GM18508 (cell line): ENCODE data around the gene EIF4E.
A peak's percentile ranks its signal among the peaks of the same experiment; 100 is the strongest.

ENCODE experiments used
- ATAC-seq: cut with Tn5 transposase; IDR thresholded peaks from one replicate; pipeline ENCODE4 v1.9.1; 2021; ENCODE audit warnings: moderate number of reproducible peaks; ENCODE audit not compliant: insufficient read depth, unreplicated experiment

Gene EIF4E, protein sequence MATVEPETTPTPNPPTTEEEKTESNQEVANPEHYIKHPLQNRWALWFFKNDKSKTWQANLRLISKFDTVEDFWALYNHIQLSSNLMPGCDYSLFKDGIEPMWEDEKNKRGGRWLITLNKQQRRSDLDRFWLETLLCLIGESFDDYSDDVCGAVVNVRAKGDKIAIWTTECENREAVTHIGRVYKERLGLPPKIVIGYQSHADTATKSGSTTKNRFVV

DNA sequence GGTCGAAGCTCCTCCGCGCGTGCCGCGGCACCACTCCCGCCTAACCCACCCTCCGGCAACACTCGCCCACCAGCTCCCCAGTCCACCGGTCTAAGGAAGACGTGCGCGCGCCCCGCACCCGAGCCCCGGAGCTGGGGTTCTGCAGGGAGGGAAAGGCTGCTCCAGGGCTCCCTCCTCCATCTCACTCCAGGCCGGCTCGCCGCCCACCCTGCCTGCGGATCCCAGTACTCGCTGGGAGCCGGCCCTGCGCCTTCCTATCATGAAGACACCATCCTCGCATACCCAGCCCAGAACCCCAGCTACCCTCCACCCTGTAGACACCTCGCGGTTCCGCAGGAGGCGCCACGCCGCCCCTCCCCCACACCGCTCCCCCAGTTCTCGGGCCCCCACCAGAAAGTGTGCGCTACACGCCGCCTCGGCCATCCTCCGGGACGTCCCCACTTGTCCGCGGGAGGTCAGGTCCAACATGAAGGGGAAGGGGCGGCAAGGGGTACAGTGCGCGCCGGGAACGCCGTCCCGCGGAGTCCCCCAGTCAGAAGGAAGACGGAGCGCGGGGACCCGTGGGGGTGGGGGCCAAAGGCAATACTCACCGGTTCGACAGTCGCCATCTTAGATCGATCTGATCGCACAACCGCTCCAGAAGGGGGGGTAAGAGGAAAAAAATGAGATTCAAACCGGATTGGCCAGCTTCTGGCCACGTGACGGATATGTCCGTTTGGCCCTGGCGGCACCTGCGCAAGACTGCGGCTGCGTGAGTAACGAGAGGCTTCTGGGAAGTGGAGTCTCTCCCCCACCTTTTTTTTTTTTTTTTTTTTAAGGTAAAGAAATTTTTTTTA lies at the start of gene EIF4E:
Gene EIF4E, minus strand, starts transcription at position 629 of the 836 bp plus-strand sequence. Its CDS starts 21 bp downstream, at position 608.
- peak; percentile 56 for ATAC-seq

DNA sequence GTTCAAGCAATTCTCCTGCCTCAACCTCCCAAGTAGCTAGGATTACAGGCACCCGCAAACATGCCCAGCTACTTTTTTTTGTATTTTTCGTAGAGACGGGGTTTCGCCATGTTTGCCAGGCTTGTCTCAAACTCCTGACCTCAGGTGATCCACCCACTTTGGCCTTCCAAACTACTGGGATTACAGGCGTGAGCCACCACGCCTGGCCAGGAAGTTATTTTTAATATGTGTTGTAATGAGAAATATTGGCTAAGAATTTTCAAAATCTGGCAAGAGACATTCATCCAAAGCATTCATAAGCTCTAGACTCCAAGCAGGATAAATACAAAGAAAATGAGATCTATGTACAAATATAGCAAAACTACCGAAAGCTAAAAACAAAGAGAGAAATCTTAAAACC lies 48.6 kb upstream of the EIF4E start:
- no peak for ATAC-seq

DNA sequence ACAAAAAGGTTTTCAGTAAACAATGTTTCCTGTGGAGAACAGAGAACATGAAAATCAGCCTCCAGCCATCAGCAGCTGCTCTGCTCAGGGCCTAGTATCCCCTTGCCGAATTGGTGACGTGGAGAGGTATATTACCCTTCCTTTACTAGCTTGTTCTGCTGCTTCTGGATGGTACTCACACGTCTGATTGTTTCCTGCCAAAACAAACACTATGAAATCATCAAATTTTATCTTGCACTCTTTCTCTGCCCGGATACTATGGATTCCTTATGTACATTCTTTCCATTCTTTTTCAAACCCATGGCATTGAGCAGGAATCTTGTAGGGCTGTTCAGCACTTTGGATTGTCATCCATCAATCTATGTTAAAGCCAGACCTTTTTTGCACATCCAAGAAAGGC lies 47.8 kb upstream of the EIF4E start:
- ATAC-seq: no peak

DNA sequence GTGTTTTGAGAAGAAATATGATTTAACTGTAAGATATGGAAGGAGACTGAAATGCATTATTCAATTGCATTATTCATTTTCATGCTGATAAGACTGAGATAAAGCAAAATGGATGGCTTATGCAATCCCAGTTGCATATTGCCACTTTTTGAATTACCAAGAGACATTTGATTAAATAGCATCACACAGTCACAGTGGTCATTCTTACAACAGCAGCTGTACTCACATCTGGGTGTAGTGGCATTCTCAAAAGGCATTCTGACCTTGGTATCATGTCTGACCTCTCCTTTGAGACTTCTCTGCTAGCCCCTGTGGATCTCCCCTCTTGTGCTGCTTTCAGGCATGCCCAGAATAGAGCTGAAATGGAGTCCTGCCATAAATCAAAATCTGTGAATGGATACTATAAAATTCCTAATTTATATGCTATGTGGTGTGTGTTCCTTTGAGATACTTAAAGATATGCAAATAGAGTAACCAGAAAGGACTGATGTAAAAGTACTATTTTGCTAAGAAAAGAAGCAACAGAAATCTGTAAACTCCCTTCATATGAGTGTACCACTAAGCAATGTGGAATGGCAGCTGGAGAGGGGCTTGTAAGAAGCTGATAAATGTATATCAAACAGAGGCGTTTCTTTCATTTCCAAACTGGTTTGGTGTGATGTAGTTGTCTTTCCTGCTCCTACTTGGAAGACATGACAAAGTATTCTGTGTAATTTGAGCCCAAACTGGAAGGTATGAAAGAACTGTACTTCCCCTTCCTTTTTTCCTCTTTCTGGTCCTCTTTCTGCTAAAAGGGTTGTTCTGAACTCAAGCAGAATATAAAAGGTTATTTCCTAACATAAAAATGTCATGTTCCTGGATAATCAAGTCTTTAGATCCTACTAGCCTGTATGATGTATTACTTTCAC lies 41.2 kb upstream of the EIF4E start:
- ATAC-seq: no peak

DNA sequence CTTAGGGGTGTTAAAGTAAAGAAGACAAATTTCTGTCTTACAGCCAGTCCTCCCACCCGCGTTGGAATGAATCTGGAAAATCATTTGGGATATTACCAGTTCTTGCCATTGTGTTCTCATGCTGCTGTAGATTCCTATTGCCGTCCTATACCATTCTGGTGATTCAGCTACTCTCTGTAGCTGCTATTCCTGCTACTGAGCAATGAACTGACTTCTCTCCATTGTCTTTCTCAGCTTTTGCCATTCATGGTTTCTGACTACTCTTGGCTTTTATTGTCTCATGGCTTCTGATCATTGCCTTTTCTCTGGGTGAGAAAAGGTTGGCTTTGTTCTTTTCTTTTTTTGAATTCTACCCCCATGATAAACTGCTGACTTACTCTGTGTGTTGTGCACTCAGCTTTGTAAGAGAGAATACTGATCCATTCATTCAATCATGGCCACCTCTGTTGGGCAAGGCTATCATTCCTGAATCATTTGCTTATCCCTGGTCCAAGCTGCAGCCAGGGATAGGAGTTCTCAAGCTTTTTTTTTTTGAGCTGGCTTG lies 38.9 kb upstream of the EIF4E start:
- ATAC-seq: no peak

DNA sequence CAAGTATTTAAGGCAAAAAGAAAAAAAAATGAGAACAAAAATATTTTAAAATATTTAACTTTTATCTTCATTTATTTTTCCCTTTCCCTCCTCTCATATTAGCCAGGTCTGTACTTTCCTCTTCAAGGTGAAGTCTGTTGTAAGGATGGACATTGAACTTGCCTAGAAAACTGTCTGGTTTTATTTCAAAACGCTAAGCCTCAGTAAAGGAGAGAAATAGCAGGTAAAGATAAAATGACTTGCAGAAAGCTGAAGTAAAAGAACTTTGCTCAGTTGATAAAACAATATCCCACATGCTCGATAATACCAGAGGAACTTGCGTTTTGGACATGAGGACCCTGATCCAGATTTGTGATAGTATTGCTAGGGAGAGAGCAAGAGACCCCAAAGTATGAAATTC lies 38.0 kb upstream of the EIF4E start:
- no peak for ATAC-seq

DNA sequence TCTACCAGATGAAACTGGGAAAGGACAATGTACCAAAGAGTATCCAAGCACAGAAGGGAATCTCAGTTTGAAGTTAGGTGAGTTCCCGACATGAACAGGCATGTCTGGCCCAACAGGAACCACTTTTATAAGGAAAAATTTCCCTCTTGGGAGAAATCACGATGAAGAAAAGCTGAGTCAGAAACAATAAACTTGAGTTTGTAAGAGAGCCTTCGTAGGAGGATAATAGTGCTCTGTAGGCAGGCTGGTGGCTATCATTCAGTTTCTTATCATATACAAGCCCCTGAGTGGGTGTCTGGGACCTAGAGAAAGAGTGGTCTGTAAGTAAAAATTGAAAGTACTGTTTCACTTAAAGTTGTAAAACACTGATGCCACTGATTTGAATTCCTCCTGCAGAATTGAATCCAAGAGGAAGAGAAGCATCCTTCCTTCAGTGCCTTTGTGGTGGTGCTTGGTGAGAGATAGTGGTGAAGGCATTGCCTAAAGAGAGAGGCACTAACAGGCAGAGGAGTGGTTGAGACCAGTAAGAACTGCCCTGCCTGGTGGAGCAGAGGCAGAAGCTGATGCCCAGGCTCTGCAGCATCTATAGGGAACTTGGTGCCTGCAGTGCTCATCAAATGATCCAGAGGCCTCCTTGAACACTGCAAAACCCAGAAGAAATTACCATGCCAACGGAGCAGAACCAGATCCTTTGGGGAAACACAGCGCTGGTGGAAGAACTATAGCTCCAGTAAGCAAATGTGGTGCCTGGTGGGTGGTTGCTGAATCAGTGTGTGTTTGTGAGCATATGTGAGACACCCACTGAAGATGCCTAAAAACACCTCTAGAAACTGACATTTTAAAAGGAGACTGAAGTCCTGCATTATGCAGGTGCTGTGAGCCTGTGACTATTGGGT lies 34.9 kb upstream of the EIF4E start:
- ATAC-seq: no peak

DNA sequence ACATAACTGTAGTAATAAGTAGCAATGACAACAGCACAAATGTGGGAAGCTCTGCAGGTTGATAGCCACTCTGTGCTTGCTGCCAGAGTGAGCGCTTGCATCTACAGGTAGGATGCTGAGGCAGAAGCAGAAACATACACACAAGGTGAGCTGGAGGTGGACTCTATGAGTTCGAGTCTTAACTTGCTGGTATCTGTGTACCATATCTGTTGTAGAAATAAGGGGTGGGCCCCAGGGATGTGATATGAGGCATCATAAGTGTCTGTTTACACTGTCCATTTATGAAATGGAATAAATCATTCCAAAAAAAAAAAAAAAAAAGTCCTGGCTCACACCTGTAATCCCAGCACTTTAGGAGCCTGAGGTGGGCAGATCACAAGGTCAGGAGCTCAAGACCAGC lies 32.8 kb upstream of the EIF4E start:
- ATAC-seq: no peak

DNA sequence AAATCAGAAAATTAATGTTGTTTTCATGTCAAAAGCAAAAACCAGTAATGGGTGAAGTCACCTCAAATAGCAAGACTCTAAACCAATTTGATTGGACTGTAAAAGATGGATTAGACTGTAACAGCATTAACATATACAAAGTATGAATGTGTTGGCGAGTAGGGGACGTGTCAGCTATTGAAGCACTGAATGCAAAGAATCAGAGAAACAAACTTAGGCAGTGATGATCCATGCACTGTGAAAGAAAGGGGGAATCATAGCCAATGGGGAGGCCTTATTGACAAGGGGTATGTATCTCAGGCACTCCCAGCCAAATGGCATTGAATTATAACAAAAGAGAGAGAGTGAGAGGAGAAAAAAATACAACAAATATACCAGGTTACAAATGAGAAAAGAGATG lies 30.5 kb upstream of the EIF4E start:
- no peak for ATAC-seq

DNA sequence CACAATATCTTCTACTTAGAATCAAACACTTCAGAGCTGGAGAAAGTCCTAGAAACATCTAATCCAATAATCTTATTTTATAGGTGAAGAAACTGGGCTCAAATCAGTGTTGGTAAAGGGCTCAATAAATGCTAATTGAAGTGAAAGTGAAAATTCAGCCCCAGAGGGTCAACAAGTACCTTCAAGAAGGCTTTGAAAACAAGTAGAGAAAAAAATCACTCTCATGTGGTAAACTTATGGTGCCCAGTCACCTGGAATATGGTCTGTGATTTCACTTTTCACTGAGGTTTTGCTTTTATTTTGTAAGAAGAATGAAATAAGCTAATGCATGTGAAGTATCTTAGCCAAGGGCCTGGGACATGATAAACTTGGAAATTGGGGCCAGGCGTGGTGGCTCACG lies 29.1 kb upstream of the EIF4E start:
- ATAC-seq: no peak

DNA sequence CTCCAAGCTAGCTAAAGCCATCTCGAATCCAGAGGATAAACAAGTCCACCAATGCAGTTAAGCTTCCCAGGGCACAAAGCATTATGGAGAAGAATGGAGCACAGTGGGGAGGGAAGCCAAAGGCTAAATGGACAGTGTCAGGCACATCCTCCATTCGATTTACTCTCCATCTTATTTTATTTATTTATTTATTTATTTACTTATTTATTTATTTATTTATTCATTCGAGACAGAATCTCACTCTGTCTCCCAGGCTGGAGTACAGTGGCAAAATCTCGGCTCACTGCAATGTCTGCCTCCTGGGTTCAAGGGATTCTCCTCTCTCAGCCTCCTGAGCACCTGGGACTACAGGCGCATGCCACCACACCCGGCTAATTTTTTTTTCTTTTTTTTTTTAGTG lies 26.3 kb upstream of the EIF4E start:
- ATAC-seq: no peak

DNA sequence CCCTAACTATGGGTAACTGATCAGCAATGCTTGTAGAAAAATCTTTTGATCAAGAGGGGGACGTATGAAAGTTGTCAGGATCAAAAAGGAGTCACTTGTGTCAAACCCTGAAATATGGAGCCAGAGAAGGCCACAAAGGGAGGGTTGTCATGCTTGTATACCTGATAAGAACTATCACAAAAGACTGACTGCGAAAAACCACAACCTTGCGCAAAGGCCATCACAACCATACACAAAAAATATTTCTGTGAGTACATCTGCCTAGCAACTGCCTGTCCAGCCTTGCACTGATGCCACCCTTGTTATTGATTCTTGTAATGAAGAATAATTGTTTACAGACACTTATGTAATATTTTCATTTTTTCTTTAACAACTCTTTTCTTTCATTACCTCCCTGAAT lies 22.8 kb upstream of the EIF4E start:
- ATAC-seq: no peak

DNA sequence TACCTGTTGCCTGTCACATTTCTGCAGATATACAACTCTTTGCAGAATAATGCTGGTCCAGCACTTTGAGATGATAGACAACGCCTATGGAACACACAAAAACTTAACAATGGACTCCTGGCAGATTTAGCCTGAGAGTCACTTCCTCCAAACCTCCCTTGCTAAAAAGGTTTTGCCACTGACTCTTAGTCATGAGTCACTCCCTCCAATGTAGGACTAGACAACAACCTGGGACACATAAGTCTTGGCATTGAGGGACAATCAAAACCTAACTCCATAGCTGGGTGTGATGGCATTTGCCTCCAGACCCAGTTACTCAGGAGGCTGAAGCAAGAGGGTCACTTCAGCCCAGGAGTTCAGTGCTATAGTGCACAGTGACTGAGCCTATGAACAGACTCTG lies 22.0 kb upstream of the EIF4E start:
- ATAC-seq: no peak

DNA sequence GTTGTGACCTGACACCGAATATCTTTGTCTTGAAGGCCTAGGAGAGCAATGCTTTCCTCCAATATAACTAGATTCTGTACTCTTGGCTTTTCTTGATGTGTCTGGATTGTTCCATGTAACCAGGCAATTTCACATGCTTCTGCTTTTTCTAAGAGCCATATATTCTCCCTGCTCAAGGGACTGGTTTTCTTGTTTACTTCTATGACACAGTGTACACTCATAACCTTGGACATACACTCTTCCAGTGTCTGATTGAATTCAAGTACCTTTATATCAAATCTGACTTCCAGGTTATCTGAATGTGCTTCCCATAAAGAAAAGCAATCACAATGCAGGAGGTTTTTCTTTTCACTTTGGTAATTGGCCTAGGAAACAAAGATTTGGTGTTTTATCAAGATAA lies 17.4 kb upstream of the EIF4E start:
- ATAC-seq: no peak

DNA sequence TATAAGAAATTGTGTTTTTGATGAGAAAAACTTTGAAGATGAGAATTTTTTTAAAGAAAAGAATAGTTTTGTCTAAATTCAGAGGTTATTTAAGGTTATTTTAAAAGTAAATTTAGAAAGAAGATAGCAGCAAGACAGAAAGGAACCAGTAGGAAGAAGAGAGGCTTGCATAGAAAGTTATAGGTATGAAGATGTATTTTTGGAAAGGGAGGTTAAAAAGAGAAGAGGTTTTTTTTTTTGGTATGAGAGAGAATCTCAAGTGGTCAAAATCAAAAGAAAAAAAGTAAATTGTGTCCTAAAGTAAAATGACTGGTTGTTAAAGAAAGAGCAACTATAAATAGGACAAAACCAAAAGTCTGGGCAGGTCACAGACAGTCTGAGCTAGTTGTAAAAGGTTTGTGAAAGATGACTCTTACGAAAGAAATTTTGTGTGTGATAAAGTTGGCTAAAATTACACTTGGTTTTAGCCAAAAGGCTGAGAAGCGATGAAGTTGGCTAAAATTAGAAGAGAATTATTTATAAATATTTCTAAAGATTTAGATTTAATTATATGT lies 16.4 kb upstream of the EIF4E start:
- ATAC-seq: no peak

DNA sequence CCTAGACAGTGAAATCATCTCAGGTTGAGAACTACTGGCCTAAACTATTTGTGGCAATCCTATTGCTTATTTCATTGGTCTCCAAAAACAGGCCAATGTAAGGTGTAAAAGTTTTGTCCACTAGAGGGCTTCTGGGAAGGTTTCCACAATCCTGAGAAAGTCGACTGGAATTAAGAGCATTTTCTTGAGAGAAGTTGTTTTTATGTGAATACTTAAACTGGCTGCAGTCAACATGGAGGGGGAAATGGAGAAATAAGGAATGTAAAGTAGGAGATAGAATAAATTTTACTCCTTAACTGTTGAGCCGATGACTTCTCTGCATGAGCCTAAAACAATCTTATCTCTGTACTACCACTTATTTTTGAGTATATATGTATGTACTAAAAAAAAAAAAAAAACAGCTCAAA lies 11.0 kb upstream of the EIF4E start:
- no peak for ATAC-seq

DNA sequence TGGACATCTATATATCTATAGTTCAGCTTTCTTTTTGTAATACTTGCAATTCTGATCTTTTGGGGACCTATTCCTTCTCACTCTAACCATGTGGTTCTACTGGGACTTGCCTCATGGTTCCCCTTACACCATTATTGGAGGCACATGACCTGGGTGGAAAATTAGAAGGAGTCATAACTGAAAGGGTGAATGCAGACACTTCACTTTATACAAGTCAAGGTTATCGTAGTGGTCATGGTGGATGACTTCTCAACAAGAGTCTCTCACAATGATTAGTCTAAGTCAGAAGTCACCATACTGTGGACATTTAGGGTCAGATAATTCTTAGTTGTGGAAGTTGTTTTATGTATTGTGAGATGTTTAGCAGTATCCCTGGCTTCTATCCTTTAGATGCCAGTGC lies 10.5 kb upstream of the EIF4E start:
- ATAC-seq: no peak

DNA sequence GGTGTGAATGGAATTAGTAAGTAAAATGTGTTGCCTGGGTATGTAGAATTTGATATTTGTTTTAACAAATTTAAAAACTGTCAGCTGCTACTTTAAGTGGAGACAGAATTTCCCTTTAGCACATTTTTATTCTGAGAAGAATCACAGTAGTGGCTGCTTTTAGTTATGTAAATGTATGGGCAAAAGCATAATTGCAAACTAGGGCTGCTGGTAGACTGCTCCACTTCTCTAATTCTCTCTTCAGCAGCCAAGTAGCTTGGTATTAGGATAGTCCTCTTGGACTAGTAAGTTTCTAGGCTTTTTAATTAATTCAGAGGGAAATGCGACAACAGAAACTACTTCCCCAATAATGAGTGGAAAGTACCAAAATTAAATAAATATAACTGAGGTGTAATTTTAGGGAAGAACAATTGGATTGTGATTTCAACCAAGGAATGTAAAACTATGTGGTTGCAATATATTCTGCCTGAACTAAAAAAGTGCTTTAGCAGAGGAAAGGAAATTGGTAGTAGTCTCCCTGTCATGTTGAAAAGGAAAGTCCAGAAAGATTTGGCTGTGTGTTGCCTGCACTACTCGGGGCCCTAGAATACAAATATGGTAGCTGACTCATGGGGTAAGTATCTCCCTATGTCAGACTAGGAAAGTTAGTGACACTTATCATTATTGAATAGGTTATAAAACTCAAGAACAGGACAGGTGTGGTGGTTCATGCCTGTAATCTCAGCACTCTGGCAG lies 9.2 kb upstream of the EIF4E start:
- no peak for ATAC-seq

DNA sequence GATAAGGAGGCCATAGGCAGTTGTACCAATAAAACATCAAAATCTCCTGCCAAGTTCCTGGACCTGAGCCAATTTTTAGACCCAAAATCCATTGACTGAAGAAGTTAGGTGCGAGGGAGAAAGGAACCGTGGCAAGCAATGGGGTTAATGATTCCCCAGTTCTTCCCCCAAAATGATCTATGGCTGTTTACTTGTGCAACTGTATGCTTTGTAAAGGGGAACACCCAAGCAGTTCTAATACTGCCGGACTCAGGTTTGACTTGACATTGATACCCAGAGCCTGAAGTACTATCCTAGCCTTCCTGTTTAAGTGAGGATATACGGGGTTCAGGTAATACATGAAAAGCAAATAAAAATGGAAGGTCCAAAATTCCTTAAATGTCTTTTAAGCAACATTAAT lies 6.7 kb upstream of the EIF4E start:
- ATAC-seq: no peak
